Fibroblast of mammary gland (primary cell): ENCODE results near the gene PLA2G6.

Experiments
- DNase-seq: peaks from one replicate; pipeline ENCODE4 v3.0.0-alpha.2; 2010; ENCODE audit warnings: low read depth
- H3K4me3 ChIP-seq: 2 replicates; pipeline ENCODE4 v1.5.1; 2011; ENCODE audit warnings: low read depth, mild to moderate bottlenecking, low read length, moderate library complexity; ENCODE audit not compliant: control insufficient read depth
- CTCF ChIP-seq: conservative IDR thresholded peaks from 2 replicates; pipeline ENCODE4 v1.5.1; 2011; ENCODE audit warnings: low read depth, low read length, inconsistent platforms; ENCODE audit not compliant: control insufficient read depth, insufficient read depth

Gene PLA2G6

GRCh38 chr22:38181453-38182200, at the start of gene PLA2G6:
PLA2G6 (minus strand) TSS chr22:38181830; CDS start chr22:38169426, 12,404 bp downstream.
- peak within 1 kb of the TSS; percentile 52 for H3K4me3 ChIP-seq
- DNase-seq = peak; percentile 98
- TF ChIP-seq CTCF = no peak

GRCh38 chr22:38230916-38231315, 49.3 kb upstream of the PLA2G6 start:
- TF ChIP-seq CTCF = no peak
- no peak for DNase-seq
- H3K4me3 ChIP-seq = no peak overlapping the region

GRCh38 chr22:38230108-38230825, 48.6 kb upstream of the PLA2G6 start:
- TF ChIP-seq CTCF = peak; percentile 10
- DNase-seq = peak; percentile 47

GRCh38 chr22:38228873-38229740, 47.5 kb upstream of the PLA2G6 start:
- DNase-seq = peak; percentile 74

More at GRCh38 chr22:38230108-38230825, 48.6 kb upstream of the PLA2G6 start:
- H3K4me3 ChIP-seq = no peak overlapping the region

GRCh38 chr22:38228326-38228872, 46.8 kb upstream of the PLA2G6 start:
- no peak overlapping the region for H3K4me3 ChIP-seq
- TF ChIP-seq CTCF = no peak
- no peak for DNase-seq

More at GRCh38 chr22:38228873-38229740, 47.5 kb upstream of the PLA2G6 start:
- TF ChIP-seq CTCF = no peak
- H3K4me3 ChIP-seq = no peak overlapping the region

GRCh38 chr22:38226853-38227649, 45.4 kb upstream of the PLA2G6 start:
- H3K4me3 ChIP-seq = no peak overlapping the region
- no peak for DNase-seq
- TF ChIP-seq CTCF = no peak
